GM23338 (cell line): ENCODE measurements around the gene IFNL3.
"Not testable (repeated sequence)": the region's sequence is repeated elsewhere in the genome, so short reads cannot be mapped to it uniquely, and the experiment has no call there.

ENCODE experiments used
- CREB1 ChIP-seq: fragments of 250-450 bp; sonication (Bioruptor Pico); IDR thresholded peaks from 2 replicates; pipeline ENCODE4 v1.5.0; 2020; ENCODE audit warnings: low read depth, mild to moderate bottlenecking, moderate library complexity
- ETS1 ChIP-seq: IDR thresholded peaks from 2 replicates; pipeline ENCODE4 v1.6.1; 2016; ENCODE audit warnings: antibody characterized with exemption
- EZH2 ChIP-seq: fragments of 200-600 bp; sonication (generic); IDR thresholded peaks from one replicate; pipeline ENCODE4 v1.8.0; 2017; ENCODE audit warnings: antibody characterized with exemption, mild to moderate bottlenecking, low read depth; ENCODE audit not compliant: unreplicated experiment
- EZH2phosphoT487 ChIP-seq: fragments of 200-600 bp; sonication (generic); IDR thresholded peaks from one replicate; pipeline ENCODE4 v1.8.1; 2018; ENCODE audit warnings: antibody characterized with exemption; ENCODE audit not compliant: unreplicated experiment
- JUNB ChIP-seq: IDR thresholded peaks from one replicate; pipeline ENCODE4 v1.6.1; 2016; ENCODE audit warnings: antibody characterized with exemption; ENCODE audit not compliant: unreplicated experiment
- NANOG ChIP-seq: IDR thresholded peaks from 2 replicates; pipeline ENCODE4 v1.6.1; 2016; ENCODE audit warnings: antibody characterized with exemption, borderline replicate concordance
- POLR2AphosphoS5 ChIP-seq: IDR thresholded peaks from 2 replicates; pipeline ENCODE4 v1.6.1; 2016; ENCODE audit warnings: antibody characterized with exemption, low read depth
- STAT1 ChIP-seq: IDR thresholded peaks from one replicate; pipeline ENCODE4 v1.6.1; 2016; ENCODE audit warnings: antibody characterized with exemption; ENCODE audit not compliant: unreplicated experiment
- ZNF331 ChIP-seq: fragments of 250-450 bp; sonication (Bioruptor Pico); IDR thresholded peaks from 2 replicates; pipeline ENCODE4 v1.5.0; 2020; ENCODE audit warnings: low read depth, mild to moderate bottlenecking, moderate library complexity
- TF ChIP-seq, protein P1 (sequence below), 2 experiments: fragments of 200-600 bp in 1 of 2; sonication (generic) in 1 of 2; conservative IDR thresholded peaks; 2 replicates each; pipeline versions ENCODE4 v1.5.1 to v1.6.1; 2016 to 2017; ENCODE audit warnings: antibody characterized with exemption in 2 of 2, low read depth in 2 of 2, mild to moderate bottlenecking in 2 of 2, moderate library complexity in 1 of 2
- TF ChIP-seq, protein P2 (sequence below): IDR thresholded peaks from one replicate; pipeline ENCODE4 v1.6.1; 2018; ENCODE audit warnings: antibody characterized with exemption; ENCODE audit not compliant: unreplicated experiment

GRCh38 chr19:39273859-39274258 lies 29.1 kb upstream of the IFNL3 start:
- TF ChIP-seq, protein P1, sequence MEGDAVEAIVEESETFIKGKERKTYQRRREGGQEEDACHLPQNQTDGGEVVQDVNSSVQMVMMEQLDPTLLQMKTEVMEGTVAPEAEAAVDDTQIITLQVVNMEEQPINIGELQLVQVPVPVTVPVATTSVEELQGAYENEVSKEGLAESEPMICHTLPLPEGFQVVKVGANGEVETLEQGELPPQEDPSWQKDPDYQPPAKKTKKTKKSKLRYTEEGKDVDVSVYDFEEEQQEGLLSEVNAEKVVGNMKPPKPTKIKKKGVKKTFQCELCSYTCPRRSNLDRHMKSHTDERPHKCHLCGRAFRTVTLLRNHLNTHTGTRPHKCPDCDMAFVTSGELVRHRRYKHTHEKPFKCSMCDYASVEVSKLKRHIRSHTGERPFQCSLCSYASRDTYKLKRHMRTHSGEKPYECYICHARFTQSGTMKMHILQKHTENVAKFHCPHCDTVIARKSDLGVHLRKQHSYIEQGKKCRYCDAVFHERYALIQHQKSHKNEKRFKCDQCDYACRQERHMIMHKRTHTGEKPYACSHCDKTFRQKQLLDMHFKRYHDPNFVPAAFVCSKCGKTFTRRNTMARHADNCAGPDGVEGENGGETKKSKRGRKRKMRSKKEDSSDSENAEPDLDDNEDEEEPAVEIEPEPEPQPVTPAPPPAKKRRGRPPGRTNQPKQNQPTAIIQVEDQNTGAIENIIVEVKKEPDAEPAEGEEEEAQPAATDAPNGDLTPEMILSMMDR (conservative IDR thresholded peaks at IDR 0.05; ENCODE audit: low read depth in 2 of 2) = not testable (repeated sequence)
- TF ChIP-seq JUNB, EZH2, CREB1, POLR2AphosphoS5, EZH2phosphoT487, ZNF331, ETS1, NANOG, STAT1: not testable (repeated sequence)
- TF ChIP-seq, protein P2, sequence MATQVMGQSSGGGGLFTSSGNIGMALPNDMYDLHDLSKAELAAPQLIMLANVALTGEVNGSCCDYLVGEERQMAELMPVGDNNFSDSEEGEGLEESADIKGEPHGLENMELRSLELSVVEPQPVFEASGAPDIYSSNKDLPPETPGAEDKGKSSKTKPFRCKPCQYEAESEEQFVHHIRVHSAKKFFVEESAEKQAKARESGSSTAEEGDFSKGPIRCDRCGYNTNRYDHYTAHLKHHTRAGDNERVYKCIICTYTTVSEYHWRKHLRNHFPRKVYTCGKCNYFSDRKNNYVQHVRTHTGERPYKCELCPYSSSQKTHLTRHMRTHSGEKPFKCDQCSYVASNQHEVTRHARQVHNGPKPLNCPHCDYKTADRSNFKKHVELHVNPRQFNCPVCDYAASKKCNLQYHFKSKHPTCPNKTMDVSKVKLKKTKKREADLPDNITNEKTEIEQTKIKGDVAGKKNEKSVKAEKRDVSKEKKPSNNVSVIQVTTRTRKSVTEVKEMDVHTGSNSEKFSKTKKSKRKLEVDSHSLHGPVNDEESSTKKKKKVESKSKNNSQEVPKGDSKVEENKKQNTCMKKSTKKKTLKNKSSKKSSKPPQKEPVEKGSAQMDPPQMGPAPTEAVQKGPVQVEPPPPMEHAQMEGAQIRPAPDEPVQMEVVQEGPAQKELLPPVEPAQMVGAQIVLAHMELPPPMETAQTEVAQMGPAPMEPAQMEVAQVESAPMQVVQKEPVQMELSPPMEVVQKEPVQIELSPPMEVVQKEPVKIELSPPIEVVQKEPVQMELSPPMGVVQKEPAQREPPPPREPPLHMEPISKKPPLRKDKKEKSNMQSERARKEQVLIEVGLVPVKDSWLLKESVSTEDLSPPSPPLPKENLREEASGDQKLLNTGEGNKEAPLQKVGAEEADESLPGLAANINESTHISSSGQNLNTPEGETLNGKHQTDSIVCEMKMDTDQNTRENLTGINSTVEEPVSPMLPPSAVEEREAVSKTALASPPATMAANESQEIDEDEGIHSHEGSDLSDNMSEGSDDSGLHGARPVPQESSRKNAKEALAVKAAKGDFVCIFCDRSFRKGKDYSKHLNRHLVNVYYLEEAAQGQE = not testable (repeated sequence)
